ENCODE measurements around the gene CORO7. TPM values are rescaled to one million over a fixed set of nuclear protein-coding genes. Genes with fewer than 3 reads are reported as not detected.

The CORO7 gene
- total and polyA plus RNA-seq, 9 of the 15 experiments (the other 6 are each of a cell fraction or from before 2014, with no cell fraction given) = 0.45 to 77.2 (median 18.7) TPM

DNA sequence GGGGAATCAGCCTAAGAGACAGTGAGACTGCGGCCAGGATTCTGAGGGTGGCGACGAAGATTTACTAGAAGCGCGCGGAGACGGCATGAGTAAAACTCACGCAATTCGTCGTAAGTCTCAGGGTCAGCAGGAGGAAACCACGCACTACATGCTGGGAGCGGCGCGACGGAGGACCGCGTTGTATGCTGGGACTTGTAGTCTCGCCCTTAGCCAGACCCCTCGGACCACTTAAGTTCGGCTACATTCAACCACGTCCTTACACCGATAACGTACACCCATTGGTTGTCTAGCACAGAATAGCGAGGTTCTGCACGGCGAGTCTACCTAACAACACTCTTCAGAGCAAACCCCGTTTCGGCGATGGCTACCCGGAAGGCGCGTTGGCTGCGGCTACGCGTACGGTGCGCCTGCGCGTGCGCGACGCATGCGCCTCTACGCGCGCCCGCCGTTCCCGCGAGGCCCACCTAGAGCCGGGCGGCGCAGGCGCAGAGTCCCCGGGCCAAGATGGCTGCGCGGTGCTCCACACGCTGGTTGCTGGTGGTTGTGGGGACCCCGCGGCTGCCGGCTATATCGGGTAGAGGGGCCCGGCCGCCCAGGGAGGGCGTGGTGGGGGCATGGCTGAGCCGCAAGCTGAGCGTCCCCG is 9.1 kb upstream of the CORO7 start, which contains the start of gene DNAJA3 (continued):
- TF ChIP-seq, protein P1, sequence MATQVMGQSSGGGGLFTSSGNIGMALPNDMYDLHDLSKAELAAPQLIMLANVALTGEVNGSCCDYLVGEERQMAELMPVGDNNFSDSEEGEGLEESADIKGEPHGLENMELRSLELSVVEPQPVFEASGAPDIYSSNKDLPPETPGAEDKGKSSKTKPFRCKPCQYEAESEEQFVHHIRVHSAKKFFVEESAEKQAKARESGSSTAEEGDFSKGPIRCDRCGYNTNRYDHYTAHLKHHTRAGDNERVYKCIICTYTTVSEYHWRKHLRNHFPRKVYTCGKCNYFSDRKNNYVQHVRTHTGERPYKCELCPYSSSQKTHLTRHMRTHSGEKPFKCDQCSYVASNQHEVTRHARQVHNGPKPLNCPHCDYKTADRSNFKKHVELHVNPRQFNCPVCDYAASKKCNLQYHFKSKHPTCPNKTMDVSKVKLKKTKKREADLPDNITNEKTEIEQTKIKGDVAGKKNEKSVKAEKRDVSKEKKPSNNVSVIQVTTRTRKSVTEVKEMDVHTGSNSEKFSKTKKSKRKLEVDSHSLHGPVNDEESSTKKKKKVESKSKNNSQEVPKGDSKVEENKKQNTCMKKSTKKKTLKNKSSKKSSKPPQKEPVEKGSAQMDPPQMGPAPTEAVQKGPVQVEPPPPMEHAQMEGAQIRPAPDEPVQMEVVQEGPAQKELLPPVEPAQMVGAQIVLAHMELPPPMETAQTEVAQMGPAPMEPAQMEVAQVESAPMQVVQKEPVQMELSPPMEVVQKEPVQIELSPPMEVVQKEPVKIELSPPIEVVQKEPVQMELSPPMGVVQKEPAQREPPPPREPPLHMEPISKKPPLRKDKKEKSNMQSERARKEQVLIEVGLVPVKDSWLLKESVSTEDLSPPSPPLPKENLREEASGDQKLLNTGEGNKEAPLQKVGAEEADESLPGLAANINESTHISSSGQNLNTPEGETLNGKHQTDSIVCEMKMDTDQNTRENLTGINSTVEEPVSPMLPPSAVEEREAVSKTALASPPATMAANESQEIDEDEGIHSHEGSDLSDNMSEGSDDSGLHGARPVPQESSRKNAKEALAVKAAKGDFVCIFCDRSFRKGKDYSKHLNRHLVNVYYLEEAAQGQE (IDR thresholded peaks at IDR 0.05; ENCODE audit: borderline replicate concordance) = no peak
- TF ChIP-seq, protein P1 (CRISPR knock-in tag; IDR thresholded peaks at IDR 0.05; ENCODE audit: low read depth) = peak; percentile 50
- TF ChIP-seq MXI1 (IDR thresholded peaks at IDR 0.05; ENCODE audit: low read depth, low read length) = peak; percentile 64
- TF ChIP-seq, protein P2, sequence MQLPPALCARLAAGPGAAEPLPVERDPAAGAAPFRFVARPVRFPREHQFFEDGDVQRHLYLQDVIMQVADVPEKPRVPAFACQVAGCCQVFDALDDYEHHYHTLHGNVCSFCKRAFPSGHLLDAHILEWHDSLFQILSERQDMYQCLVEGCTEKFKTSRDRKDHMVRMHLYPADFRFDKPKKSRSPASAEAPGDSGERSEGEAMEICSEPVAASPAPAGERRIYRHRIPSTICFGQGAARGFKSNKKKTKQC (CRISPR knock-in tag; IDR thresholded peaks at IDR 0.05) = peak; percentile 91
- peak; percentile 78 for TF ChIP-seq E2F3 (CRISPR knock-in tag; IDR thresholded peaks at IDR 0.05)
- TF ChIP-seq SNIP1 (IDR thresholded peaks at IDR 0.05; ENCODE audit: low read depth) = no peak
- TF ChIP-seq, protein P3, sequence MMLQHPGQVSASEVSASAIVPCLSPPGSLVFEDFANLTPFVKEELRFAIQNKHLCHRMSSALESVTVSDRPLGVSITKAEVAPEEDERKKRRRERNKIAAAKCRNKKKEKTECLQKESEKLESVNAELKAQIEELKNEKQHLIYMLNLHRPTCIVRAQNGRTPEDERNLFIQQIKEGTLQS (IDR thresholded peaks at IDR 0.05) = peak; percentile 92
- TF ChIP-seq, protein P3 (CRISPR knock-in tag; conservative IDR thresholded peaks at IDR 0.05) = no peak
- TF ChIP-seq POLR2H (tag; IDR thresholded peaks at IDR 0.05; ENCODE audit: low read depth) = peak; percentile 96
- TF ChIP-seq ZKSCAN8 (CRISPR knock-in tag; IDR thresholded peaks at IDR 0.05) = no peak
- TF ChIP-seq POLR2AphosphoS5 (IDR thresholded peaks at IDR 0.05; ENCODE audit: control insufficient read depth, insufficient read depth, low read depth, low read length) = peak; percentile 69
- TF ChIP-seq, protein P4, sequence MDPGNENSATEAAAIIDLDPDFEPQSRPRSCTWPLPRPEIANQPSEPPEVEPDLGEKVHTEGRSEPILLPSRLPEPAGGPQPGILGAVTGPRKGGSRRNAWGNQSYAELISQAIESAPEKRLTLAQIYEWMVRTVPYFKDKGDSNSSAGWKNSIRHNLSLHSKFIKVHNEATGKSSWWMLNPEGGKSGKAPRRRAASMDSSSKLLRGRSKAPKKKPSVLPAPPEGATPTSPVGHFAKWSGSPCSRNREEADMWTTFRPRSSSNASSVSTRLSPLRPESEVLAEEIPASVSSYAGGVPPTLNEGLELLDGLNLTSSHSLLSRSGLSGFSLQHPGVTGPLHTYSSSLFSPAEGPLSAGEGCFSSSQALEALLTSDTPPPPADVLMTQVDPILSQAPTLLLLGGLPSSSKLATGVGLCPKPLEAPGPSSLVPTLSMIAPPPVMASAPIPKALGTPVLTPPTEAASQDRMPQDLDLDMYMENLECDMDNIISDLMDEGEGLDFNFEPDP (CRISPR knock-in tag; IDR thresholded peaks at IDR 0.05) = no peak
- peak; percentile 60 for TF ChIP-seq U2AF1 (optimal IDR thresholded peaks at IDR 0.05; ENCODE audit: low read depth, low read length)
- no peak for TF ChIP-seq RBM34 (IDR thresholded peaks at IDR 0.05; ENCODE audit: borderline replicate concordance, insufficient read depth, low read length)
- TF ChIP-seq ZSCAN32 (CRISPR knock-in tag; IDR thresholded peaks at IDR 0.05) = peak; percentile 81; the same call in 1 of the 2 replicates
- TF ChIP-seq ATF1 (CRISPR knock-in tag; IDR thresholded peaks at IDR 0.05) = peak; percentile 42
- peak; percentile 97 for TF ChIP-seq ATF1 (tag; IDR thresholded peaks at IDR 0.05)
- TF ChIP-seq SP2 (IDR thresholded peaks at IDR 0.05; ENCODE audit: extremely low read depth, low read depth, low read length, poor library complexity, severe bottlenecking) = no peak

All from K562 (cell line).